CD4-positive, alpha-beta T cell treated with Interleukin-15 for 4 hours (primary cell): ENCODE results near the gene ELAPOR2.
"Not testable (repeated sequence)": the region's sequence is repeated elsewhere in the genome, so short reads cannot be mapped to it uniquely, and the experiment has no call there.

Source experiments
- DNase-seq: peaks from one replicate; pipeline ENCODE4 v3.0.0-alpha.2; 2020; ENCODE audit warnings: low spot score

The ELAPOR2 gene, protein sequence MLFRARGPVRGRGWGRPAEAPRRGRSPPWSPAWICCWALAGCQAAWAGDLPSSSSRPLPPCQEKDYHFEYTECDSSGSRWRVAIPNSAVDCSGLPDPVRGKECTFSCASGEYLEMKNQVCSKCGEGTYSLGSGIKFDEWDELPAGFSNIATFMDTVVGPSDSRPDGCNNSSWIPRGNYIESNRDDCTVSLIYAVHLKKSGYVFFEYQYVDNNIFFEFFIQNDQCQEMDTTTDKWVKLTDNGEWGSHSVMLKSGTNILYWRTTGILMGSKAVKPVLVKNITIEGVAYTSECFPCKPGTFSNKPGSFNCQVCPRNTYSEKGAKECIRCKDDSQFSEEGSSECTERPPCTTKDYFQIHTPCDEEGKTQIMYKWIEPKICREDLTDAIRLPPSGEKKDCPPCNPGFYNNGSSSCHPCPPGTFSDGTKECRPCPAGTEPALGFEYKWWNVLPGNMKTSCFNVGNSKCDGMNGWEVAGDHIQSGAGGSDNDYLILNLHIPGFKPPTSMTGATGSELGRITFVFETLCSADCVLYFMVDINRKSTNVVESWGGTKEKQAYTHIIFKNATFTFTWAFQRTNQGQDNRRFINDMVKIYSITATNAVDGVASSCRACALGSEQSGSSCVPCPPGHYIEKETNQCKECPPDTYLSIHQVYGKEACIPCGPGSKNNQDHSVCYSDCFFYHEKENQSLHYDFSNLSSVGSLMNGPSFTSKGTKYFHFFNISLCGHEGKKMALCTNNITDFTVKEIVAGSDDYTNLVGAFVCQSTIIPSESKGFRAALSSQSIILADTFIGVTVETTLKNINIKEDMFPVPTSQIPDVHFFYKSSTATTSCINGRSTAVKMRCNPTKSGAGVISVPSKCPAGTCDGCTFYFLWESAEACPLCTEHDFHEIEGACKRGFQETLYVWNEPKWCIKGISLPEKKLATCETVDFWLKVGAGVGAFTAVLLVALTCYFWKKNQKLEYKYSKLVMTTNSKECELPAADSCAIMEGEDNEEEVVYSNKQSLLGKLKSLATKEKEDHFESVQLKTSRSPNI

DNA sequence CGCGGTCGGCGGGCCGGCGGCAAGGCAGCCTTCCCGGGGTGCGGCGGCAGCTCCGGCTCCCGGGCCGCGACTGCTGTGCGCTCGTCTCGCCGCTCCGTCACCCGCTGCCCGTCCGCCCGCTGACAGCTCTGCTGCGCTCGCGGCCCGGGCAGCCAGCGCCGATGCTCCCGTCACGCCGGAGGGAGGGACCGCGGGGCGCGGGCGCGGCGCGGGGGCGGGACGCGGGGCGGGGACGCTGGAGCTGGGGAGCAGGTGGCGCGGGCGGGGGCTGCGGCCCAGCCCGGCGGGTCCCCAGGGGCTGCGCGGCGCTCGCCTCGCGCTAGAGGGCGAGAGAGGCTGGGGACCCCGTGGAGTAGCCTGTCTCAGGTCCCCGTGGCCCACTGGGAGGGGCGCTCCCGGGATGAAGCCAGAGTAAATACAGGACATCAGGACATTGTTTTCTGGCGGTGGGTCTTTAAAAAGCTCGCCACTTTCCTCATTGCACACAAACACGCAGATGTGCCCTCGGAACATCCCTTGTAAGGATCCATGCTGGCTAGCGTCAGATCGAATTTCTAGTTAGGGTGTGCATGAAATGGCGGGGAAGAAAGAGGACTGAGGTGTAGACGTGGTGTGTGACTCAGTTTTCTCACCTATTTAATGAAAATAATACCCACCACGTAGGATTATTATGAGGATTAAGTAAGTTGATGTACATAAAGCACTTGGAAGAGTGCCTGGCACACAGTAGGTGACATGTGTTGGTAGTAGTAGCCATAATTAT lies at the start of gene ELAPOR2:
Gene ELAPOR2 (minus strand): TSS at position 130 of the 763 bp plus-strand sequence. CDS start 141 bp downstream, outside the sequence.
- DNase-seq, result peak; percentile 76

DNA sequence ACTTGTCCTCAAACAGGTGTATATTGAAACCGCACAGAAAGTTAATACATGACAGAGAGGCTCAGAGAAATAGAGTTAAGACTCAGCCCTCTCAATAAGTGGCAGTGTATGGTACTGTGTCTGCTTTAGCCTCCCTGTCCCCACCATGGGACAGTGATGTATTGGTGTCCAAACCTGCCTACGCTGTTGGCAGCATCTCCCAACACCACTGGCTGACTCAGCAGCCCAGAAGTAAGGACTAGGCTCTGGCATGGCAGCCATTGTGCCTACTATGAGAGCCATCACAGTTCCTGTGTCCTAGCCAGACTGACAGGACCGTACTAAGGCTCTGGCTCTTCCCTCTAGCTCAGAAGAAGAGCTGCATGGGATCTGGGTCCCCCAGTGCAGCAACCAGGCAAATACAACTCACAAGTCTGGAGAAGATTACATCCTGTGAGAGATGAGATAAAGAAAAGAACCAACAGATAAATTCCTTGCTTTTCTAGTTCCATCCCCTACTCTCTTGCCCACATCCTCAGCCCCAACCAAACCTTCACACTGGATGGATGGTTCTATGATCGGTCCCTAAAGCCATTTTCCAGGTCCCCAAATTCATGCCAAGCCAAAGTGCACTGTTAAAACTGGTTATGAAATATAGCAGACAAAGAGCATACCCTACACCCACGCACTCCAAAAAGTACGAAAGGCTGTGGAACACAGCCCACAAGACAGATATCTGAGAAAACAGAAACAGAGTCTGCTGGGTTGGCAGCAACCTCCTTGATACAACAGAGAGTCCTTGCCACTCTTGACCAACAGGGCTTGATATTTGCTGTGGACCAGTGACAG lies 48.7 kb upstream of the ELAPOR2 start:
- no peak for DNase-seq

DNA sequence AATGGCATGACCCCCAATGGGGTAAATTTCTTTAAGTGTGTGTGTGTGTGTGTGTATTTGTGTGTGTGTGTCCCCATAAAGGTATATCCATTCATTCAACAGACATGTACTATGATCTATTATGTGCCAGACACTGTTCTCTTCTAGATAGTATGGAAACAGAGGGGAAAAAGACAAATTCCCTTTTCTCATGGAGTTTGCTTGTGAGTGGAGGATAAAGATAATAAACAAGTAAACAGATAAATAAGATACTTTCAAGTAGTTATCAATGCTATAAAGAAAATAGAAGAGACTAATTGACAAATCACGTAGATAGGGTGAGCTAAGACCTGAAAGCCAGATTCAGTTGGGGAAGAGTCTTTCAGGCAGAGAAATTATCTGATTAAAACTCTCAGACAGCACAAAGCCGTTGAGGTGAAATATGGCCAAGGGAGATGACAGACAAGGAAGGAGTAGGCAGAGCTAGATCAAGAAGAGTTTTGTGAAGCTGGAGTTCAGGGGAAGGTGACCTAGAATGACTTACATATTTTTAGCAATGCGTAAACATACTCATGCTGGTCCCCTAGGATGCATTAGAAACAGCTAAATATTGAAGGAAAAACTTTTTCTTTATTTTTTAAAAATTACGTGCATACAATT lies 47.6 kb upstream of the ELAPOR2 start:
- no peak for DNase-seq

DNA sequence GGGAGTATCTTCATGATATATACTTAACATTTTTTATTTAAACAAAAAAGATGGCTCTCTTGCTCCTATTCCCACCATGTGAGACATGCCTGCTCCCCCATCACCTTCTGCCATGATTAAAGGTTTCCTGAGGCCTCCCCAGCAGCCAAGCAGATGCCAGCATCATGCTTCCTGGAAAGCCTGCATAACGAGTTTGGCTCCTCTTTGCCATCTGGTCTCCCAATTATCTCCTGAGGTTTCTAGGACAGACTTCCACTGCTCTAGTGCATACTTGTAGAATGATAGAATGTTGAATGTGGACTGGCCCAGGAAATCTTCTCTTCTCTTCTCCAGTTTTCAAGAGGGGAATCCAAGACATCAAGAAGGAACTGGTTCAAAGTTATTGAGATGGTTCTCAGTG lies 45.9 kb upstream of the ELAPOR2 start:
- no peak for DNase-seq

DNA sequence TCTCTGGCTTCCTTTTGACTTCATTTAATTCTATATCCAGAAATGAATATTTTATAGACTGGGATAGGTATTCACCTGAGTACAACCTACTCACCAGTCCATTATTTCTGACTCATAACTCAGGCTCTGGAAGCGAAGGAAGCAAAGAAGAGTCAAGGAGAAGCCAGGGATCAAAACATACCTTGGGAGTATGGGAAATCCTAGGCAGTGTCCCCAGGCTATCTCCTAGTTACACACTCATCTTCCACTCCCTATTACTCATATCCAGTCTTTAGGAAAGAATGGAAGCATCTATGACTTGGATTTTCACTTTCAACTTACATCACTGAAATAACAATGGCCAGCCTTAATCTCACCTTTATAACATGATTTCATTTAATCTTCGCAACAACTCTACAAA lies 40.9 kb upstream of the ELAPOR2 start:
- no peak for DNase-seq

DNA sequence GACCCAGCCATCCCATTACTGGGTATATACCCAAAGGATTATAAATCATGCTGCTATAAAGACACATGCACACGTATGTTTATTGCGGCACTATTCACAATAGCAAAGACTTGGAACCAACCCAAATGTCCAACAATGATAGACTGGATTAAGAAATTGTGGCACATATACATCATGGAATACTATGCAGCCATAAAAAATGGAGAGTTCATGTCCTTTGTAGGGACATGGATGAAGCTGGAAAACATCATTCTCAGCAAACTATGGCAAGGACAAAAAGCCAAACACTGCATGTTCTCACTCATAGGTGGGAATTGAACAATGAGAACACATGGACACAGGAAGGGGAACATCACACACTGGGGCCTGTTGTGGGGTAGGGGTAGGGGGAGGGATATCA lies 37.9 kb upstream of the ELAPOR2 start:
- DNase-seq, result not testable (repeated sequence)

DNA sequence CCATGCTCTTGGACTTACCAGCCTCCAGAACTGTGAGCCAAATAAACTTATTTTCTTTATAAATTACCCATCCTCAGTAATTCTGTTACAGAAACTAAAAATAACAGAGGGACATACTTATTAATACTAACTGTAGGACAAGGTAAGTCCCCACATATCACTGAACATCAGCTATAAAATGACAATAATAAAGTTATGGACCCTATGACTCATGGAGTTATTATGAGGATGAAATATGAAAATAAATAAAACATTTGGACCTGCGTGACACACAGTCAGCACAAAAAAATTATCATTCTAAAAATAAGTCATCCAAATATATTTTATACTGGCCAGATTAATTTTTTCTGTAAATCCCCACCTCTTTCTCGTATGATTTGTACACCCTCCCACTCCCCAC lies 34.9 kb upstream of the ELAPOR2 start:
- DNase-seq, result no peak

DNA sequence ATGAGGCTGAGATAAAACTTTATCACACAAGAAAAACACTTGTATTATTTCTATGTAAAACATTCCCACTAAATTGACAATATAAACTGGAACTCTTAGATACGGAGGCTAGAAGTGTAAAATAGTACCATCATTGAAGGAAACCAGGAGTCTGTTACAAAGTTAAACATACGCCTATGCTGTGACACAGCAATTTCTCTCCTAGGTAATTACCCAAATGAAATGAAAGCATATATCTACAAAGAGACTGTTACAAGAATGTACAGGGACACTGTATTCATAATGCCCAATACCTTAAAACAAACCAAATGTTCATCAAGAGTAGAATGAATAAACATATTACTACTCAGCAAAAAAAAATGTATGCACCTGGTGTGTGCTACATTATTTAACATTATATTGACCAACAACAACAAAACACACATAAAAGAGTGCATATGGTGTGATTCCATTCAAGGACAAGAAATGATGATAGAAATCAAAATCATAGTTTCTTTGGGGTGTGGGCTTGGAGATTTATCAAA lies 33.2 kb upstream of the ELAPOR2 start:
- no peak for DNase-seq

DNA sequence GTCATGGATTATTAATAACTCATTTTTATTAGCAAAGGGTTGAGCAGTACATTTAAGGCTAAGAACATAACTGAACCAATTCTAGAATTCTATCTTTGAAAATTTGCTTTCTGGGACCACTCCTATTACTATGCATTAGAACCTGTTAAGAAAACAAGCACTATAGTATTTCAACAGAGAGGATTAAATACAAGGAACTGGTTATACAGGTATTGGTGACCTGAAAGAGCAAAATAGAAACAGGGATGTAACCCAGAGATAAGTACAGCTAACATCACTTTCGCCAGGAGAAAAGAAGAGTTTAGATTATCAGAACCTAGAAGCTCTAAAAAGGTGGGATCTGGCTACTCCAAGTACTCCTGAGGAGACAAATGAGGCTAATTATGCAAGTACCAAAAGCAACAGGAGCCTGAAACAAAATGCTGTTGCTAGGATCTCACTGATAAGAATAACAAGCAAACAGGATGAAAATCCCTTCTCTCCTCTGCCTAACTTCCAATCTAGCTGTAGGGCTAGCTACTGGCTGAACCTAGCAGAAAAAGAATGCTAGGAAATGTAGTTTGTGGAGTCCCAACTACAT lies 32.1 kb upstream of the ELAPOR2 start:
- DNase-seq, result no peak

DNA sequence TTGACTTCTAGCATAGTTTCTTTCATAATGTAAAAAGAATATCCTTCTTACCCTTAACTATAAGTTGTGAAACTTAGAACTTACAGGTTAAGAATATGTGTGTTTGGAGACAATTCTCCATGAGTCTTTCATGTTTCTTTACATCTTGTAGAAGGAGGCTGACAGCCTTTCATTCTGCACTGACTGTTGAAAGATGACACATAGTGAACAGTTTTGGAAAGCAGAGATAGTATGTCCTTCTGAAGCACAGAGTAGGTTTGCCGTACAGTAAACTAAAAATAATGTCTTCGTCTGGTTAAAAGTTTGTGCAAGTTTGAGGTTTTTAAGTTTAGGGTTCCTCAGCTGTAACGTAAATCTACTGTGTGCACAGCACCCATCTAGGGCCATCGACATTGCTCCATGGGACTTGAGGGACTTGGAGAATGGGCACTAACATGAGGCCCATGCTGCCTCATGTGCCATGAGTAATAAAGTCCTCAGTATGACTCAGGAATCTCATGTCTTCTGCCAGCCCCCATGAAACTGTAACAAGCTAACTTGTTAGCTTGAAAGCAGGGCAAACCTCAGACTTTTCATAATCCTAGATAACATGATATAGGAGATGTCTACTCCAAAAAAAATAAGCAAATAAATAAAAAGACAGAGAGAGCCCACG lies 24.5 kb upstream of the ELAPOR2 start:
- DNase-seq, result no peak

DNA sequence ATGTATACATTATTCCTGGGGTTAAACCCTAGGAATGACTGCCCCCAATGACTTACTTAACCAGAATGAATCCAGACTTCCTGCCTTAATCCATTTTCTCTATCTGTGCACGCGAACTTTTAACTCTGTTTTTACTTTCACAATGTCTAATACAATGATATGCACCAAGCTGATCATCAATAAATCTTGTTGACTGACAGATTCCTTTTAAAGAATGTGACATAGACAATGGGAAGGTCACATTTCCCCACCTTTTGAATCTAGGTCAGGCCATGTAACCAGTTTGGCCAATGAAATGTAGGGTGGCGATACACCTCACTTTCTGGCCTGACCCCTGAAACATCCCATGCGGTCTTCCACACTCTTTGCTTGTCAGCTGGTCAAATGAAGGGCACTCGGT lies 23.2 kb upstream of the ELAPOR2 start:
- DNase-seq, result no peak

DNA sequence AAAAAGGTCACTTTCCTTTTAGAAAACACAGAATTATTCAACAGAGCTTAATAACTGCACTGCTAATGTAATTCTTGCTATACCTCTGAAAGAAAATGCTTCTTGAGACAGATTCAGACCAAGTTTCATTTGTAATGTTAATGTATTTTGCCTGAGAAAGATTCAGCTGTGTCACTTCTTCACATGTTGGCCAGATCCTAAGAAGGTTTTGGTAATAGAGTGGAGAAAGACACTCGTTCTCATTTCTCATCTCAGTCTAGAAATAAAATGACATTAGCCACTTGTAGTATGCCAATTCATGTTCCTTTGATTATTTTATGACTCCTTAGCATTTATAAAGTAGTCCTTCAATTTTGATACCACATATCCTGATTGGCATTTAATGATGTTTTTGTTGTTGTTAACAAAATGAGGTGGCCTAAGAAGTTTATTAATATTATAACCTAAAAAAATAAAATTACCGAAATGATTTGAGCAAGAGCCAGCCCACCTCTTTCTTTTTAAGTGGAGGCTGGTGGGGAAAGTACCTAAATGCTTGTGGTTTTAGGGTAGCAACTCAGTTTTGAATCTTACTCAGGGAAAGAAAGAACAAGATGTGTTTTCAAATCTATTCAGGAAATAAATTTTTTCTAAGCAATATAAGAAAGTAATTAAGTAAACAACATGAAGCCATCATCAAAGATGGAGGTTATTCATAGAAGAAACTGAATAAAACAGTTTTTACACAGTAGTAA lies 16.4 kb upstream of the ELAPOR2 start:
- no peak for DNase-seq

DNA sequence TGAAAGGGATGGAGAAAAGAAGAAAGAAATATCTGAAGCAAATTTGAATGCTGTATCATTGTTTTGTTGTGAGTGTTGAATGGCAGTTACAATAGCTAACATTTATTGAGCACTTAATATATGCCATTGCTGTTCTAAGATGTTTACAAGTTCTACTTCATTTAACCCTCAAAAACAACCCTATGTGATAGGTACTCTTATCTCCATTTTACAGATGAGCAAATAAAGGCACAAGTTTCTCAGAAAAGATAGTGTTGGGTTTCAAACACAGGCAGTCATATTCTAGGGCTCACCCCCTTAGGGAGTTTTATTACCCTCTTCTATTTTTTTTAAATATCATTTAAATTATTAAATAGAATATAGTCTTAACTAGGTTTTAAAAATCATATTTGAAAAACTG lies 8.3 kb upstream of the ELAPOR2 start:
- no peak for DNase-seq

DNA sequence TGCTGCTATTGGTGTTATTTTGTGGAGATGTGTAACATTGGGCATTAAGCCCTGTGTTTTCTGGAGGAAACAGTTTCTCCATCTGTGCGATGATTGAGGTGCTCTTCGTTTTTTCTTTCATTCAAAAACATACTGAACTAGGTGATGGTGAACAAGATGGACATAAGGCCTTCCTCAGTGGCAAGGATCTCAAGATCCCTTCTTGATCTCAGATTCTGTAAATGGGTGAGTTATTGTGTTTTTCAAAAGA lies 759 bp upstream of the ELAPOR2 start:
- no peak for DNase-seq

DNA sequence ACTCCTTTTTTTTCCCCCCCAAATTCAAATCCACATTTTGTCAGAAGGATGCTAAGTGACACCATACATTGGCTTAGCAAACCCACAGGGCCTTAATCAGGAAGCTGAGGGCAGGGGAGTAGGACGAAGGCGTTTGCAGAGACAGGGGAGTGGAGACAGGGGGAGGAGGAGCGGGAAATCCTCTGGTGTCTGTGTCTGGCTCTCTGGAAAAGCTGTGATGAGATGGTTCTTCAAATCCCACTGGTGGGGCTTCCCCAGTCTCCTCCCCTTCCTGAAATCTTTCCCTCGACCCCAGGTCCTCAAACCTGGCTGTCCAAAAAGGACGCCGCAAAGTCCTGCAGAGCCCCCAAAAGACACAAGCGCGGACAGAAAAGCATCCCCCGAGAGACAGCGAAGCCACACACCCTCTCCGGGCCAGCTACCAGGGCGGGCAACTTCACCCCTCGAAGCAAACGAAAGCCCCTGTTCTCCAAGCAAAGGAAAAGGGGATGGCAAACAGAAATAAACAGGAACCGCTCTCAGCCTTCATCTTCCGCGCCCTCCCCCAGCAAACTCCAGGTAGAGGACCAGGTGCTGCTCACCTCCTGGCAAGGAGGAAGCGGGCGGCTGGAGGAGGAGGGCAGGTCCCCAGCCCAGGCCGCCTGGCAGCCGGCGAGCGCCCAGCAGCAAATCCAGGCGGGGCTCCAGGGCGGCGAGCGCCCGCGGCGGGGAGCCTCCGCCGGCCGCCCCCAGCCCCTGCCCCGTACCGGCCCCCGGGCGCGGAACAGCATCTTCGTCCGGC lies 520 bp downstream of the ELAPOR2 start:
- peak; percentile 11 for DNase-seq

DNA sequence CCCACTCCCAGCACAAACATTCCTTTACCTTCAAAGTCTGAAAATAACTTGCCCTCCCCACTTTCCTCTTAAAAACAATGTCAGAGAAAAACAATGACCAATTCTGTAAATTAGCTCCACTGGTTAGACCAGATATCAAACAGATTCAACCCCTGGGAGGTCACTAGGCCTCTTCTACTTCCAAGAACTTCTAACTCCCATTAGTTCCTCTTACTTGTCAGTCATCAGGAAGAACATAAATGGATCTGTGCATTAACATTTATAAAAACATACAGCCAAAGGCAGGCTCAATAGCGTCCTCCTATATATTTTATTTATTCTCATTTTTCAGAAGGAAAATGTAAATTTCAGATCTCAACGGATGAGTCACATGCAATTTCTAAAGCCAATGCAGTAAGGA lies 2.2 kb downstream of the ELAPOR2 start:
- no peak for DNase-seq

DNA sequence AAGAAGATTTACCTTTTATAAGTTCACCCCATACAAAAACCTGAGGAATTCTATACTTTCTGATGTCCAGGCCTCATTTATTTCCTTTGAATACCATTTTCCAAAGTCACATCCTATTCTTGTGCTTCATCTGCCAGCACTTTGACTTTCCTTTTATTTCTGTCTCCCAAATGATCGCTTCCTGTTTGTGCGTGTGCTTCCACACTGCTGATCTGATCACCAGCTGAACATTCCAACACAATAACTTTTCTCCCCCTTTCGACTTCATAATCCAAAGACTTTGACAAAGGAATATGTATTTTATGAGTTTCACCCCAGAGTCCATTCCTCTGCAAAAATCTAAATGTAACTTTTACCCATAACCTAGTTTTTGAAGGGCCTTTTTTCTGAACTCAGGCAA lies 3.1 kb downstream of the ELAPOR2 start:
- no peak for DNase-seq

DNA sequence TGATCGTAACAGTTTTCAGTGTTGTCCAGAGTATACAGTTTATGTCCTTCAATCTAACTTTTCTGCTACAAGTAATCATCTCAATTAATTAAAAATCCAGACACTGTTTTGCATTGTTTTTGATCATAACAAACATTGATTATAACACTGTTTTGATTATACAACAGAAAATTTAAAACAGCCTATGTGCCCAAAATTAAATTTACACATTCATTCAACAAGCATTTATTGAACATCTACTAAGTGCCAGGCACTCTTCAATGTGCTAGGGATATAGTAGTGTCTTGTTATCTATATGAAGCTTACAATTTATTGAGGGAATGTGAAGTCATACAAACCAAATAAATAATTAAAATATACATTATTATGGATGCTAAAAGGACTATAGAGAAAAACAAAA lies 10.6 kb downstream of the ELAPOR2 start:
- DNase-seq, result no peak
